ENCODE data around the gene MYRIP. TPM values are rescaled to one million over a fixed set of nuclear protein-coding genes. Genes with fewer than 3 reads are reported as not detected.

The MYRIP gene
- total and polyA plus RNA-seq, 5 donors from 2014 or later = not detected

GRCh38 chr3:39808467-39809180 lies 785 bp upstream of the MYRIP start:
- no peak overlapping the region for H3K4me3 ChIP-seq (ENCODE audit: low read depth, low read length)
- H3K4me1 Mint-ChIP-seq = peaks cover 0 to 22% (median 8%) of the 10 kb centered on the region in 4 donors
- peaks cover 0 to 8% (median 2%) of the 10 kb centered on the region in 7 donors for H3K9me3 Mint-ChIP-seq
- H3K27me3 Mint-ChIP-seq = peaks cover 50% of the 10 kb centered on the region
- H3K9me3 ChIP-seq (ENCODE audit: control insufficient read depth in 2 of 2, low read length in 2 of 2) = peaks cover 0 to 2% of the 10 kb centered on the region in 2 experiments
- no peak overlapping the region for H3K27ac Mint-ChIP-seq
- H3K36me3 Mint-ChIP-seq = no peaks in the 10 kb centered on the region
- DNase-seq = no peak
- no peak for ATAC-seq (ENCODE audit: low read depth in 2 of 2)
- peak overlapping the region; percentile 46 to 72 (median 60) for H3K4me3 Mint-ChIP-seq
- peaks cover 18% of the 10 kb centered on the region for H3K27me3 ChIP-seq (ENCODE audit: control insufficient read depth, insufficient read depth, low read length)
- H3K36me3 ChIP-seq (ENCODE audit: control insufficient read depth, insufficient read depth, low read length) = no peaks in the 10 kb centered on the region
- H3K27ac ChIP-seq (ENCODE audit: insufficient read depth, low read length, poor library complexity, severe bottlenecking) = no peak overlapping the region
- H3K4me1 ChIP-seq (ENCODE audit: control insufficient read depth, insufficient read depth, low read length, poor library complexity, severe bottlenecking) = peaks cover 4% of the 10 kb centered on the region

- H3K27me3 ChIP-seq (ENCODE audit: control insufficient read depth, insufficient read depth, low read length) = peaks cover 19% of the 10 kb centered on the region
- H3K9me3 Mint-ChIP-seq = peaks cover 0 to 8% (median 0%) of the 10 kb centered on the region in 7 donors
- DNase-seq = no peak
- H3K27me3 Mint-ChIP-seq = peaks cover 52% of the 10 kb centered on the region
- H3K36me3 Mint-ChIP-seq = no peaks in the 10 kb centered on the region
- H3K4me3 ChIP-seq (ENCODE audit: low read depth, low read length) = no peak overlapping the region
- H3K27ac ChIP-seq (ENCODE audit: insufficient read depth, low read length, poor library complexity, severe bottlenecking) = no peak overlapping the region
- peak overlapping the region in 3 of 4 donors; percentile 53 to 72 (median 55) for H3K4me3 Mint-ChIP-seq
- no peak for ATAC-seq (ENCODE audit: low read depth in 2 of 2)
- H3K4me1 ChIP-seq (ENCODE audit: control insufficient read depth, insufficient read depth, low read length, poor library complexity, severe bottlenecking) = peaks cover 4% of the 10 kb centered on the region
- H3K36me3 ChIP-seq (ENCODE audit: control insufficient read depth, insufficient read depth, low read length) = no peaks in the 10 kb centered on the region
- peaks cover 0 to 22% (median 8%) of the 10 kb centered on the region in 4 donors for H3K4me1 Mint-ChIP-seq
- H3K9me3 ChIP-seq (ENCODE audit: control insufficient read depth in 2 of 2, low read length in 2 of 2) = no peaks in the 10 kb centered on the region
- H3K27ac Mint-ChIP-seq = no peak overlapping the region
Measured at GRCh38 chr3:39809995-39810595, 686 bp downstream of the MYRIP start.

GRCh38 chr3:39810647-39811161 lies 1.3 kb downstream of the MYRIP start:
- H3K27me3 Mint-ChIP-seq = peaks cover 52% of the 10 kb centered on the region
- no peak overlapping the region for H3K27ac Mint-ChIP-seq
- H3K36me3 Mint-ChIP-seq = no peaks in the 10 kb centered on the region
- no peak overlapping the region for H3K27ac ChIP-seq (ENCODE audit: insufficient read depth, low read length, poor library complexity, severe bottlenecking)
- H3K4me1 Mint-ChIP-seq = peaks cover 0 to 22% (median 8%) of the 10 kb centered on the region in 4 donors
- no peaks in the 10 kb centered on the region for H3K36me3 ChIP-seq (ENCODE audit: control insufficient read depth, insufficient read depth, low read length)
- peaks cover 17% of the 10 kb centered on the region for H3K27me3 ChIP-seq (ENCODE audit: control insufficient read depth, insufficient read depth, low read length)
- DNase-seq = no peak
- H3K4me3 ChIP-seq (ENCODE audit: low read depth, low read length) = no peak overlapping the region
- no peak for ATAC-seq (ENCODE audit: low read depth in 2 of 2)
- H3K9me3 ChIP-seq (ENCODE audit: control insufficient read depth in 2 of 2, low read length in 2 of 2) = no peaks in the 10 kb centered on the region
- peaks cover 0 to 8% (median 0%) of the 10 kb centered on the region in 7 donors for H3K9me3 Mint-ChIP-seq
- H3K4me1 ChIP-seq (ENCODE audit: control insufficient read depth, insufficient read depth, low read length, poor library complexity, severe bottlenecking) = peaks cover 4% of the 10 kb centered on the region
- peak overlapping the region in 3 of 4 donors; percentile 25 to 39 (median 30) for H3K4me3 Mint-ChIP-seq

GRCh38 chr3:39811561-39811960 lies 2.2 kb downstream of the MYRIP start:
- DNase-seq (no peak), ATAC-seq (ENCODE audit: low read depth in 2 of 2) (no peak)
- H3K4me1 Mint-ChIP-seq = peaks cover 0 to 22% (median 8%) of the 10 kb centered on the region in 4 donors
- Histone ChIP-seq H3K27ac (ENCODE audit: insufficient read depth, low read length, poor library complexity, severe bottlenecking) (no peak overlapping the region), H3K9me3 (ENCODE audit: control insufficient read depth in 2 of 2, low read length in 2 of 2) (no peaks in the 10 kb centered on the region), H3K36me3 (ENCODE audit: control insufficient read depth, insufficient read depth, low read length) (no peaks in the 10 kb centered on the region), H3K4me3 (ENCODE audit: low read depth, low read length) (no peak overlapping the region), H3K27me3 (ENCODE audit: control insufficient read depth, insufficient read depth, low read length) (peaks cover 10% of the 10 kb centered on the region), H3K4me1 (ENCODE audit: control insufficient read depth, insufficient read depth, low read length, poor library complexity, severe bottlenecking) (peaks cover 4% of the 10 kb centered on the region)
- peaks cover 0 to 8% (median 0%) of the 10 kb centered on the region in 7 donors for H3K9me3 Mint-ChIP-seq
- H3K27ac Mint-ChIP-seq = no peak overlapping the region
- no peaks in the 10 kb centered on the region for H3K36me3 Mint-ChIP-seq
- peaks cover 46% of the 10 kb centered on the region for H3K27me3 Mint-ChIP-seq
- peak overlapping the region in 1 of 4 donors; percentile 53 for H3K4me3 Mint-ChIP-seq

- Mint-ChIP-seq H3K4me3 (no peak overlapping the region), H3K4me1 (peaks cover 0 to 22% (median 8%) of the 10 kb centered on the region in 4 donors), H3K9me3 (peaks cover 0 to 8% (median 1%) of the 10 kb centered on the region in 7 donors), H3K27me3 (peaks cover 41% of the 10 kb centered on the region), H3K36me3 (no peaks in the 10 kb centered on the region), H3K27ac (no peak overlapping the region)
- H3K9me3 ChIP-seq (ENCODE audit: control insufficient read depth in 2 of 2, low read length in 2 of 2) = no peaks in the 10 kb centered on the region
- H3K4me3 ChIP-seq (ENCODE audit: low read depth, low read length) = no peak overlapping the region
- no peak overlapping the region for H3K27ac ChIP-seq (ENCODE audit: insufficient read depth, low read length, poor library complexity, severe bottlenecking)
- no peak for DNase-seq
- no peak for ATAC-seq (ENCODE audit: low read depth in 2 of 2)
- no peaks in the 10 kb centered on the region for H3K36me3 ChIP-seq (ENCODE audit: control insufficient read depth, insufficient read depth, low read length)
- H3K4me1 ChIP-seq (ENCODE audit: control insufficient read depth, insufficient read depth, low read length, poor library complexity, severe bottlenecking) = peaks cover 4% of the 10 kb centered on the region
- H3K27me3 ChIP-seq (ENCODE audit: control insufficient read depth, insufficient read depth, low read length) = peaks cover 10% of the 10 kb centered on the region
Measured at GRCh38 chr3:39812537-39812936, 3.1 kb downstream of the MYRIP start.

GRCh38 chr3:39814007-39814406 lies 4.6 kb downstream of the MYRIP start:
- Mint-ChIP-seq H3K36me3 (no peaks in the 10 kb centered on the region), H3K4me3 (no peak overlapping the region), H3K4me1 (peaks cover 0 to 15% (median 4%) of the 10 kb centered on the region in 4 donors), H3K27me3 (peaks cover 27% of the 10 kb centered on the region), H3K27ac (no peak overlapping the region), H3K9me3 (peaks cover 0 to 2% (median 0%) of the 10 kb centered on the region in 7 donors)
- no peak for DNase-seq
- no peak for ATAC-seq (ENCODE audit: low read depth in 2 of 2)
- no peak overlapping the region for H3K4me3 ChIP-seq (ENCODE audit: low read depth, low read length)
- H3K36me3 ChIP-seq (ENCODE audit: control insufficient read depth, insufficient read depth, low read length) = no peaks in the 10 kb centered on the region
- peaks cover 4% of the 10 kb centered on the region for H3K4me1 ChIP-seq (ENCODE audit: control insufficient read depth, insufficient read depth, low read length, poor library complexity, severe bottlenecking)
- H3K9me3 ChIP-seq (ENCODE audit: control insufficient read depth in 2 of 2, low read length in 2 of 2) = no peaks in the 10 kb centered on the region
- peaks cover 6% of the 10 kb centered on the region for H3K27me3 ChIP-seq (ENCODE audit: control insufficient read depth, insufficient read depth, low read length)
- H3K27ac ChIP-seq (ENCODE audit: insufficient read depth, low read length, poor library complexity, severe bottlenecking) = no peak overlapping the region

- H3K9me3 Mint-ChIP-seq = peaks cover 0 to 4% (median 0%) of the 10 kb centered on the region in 7 donors
- H3K36me3 ChIP-seq (ENCODE audit: control insufficient read depth, insufficient read depth, low read length) = no peaks in the 10 kb centered on the region
- H3K27ac Mint-ChIP-seq = no peak overlapping the region
- DNase-seq (no peak), ATAC-seq (ENCODE audit: low read depth in 2 of 2) (no peak)
- H3K4me3 Mint-ChIP-seq = no peak overlapping the region
- H3K27me3 ChIP-seq (ENCODE audit: control insufficient read depth, insufficient read depth, low read length) = no peaks in the 10 kb centered on the region
- H3K36me3 Mint-ChIP-seq = no peaks in the 10 kb centered on the region
- H3K4me3 ChIP-seq (ENCODE audit: low read depth, low read length) = no peak overlapping the region
- H3K4me1 Mint-ChIP-seq = no peaks in the 10 kb centered on the region
- H3K27me3 Mint-ChIP-seq = peaks cover 19% of the 10 kb centered on the region
- H3K4me1 ChIP-seq (ENCODE audit: control insufficient read depth, insufficient read depth, low read length, poor library complexity, severe bottlenecking) = no peaks in the 10 kb centered on the region
- no peaks in the 10 kb centered on the region for H3K9me3 ChIP-seq (ENCODE audit: control insufficient read depth in 2 of 2, low read length in 2 of 2)
- no peak overlapping the region for H3K27ac ChIP-seq (ENCODE audit: insufficient read depth, low read length, poor library complexity, severe bottlenecking)
Measured at GRCh38 chr3:39819899-39820298, 10.5 kb downstream of the MYRIP start.

Measured in CD4-positive, CD25-positive, alpha-beta regulatory T cell (primary cell).